GM10266 (cell line): Measurements from ENCODE around the gene FTCD.

Experiments
- DNase-seq: peaks from one replicate; pipeline ENCODE4 v3.0.0; 2012; ENCODE audit errors: extremely low spot score
- TF ChIP-seq, protein P1 (sequence below): IDR thresholded peaks from 2 replicates; pipeline ENCODE4 v1.5.1; 2012; ENCODE audit warnings: mild to moderate bottlenecking, low read depth; ENCODE audit not compliant: control insufficient read depth, insufficient read depth; ENCODE audit errors: missing control alignments

FTCD gene

DNA sequence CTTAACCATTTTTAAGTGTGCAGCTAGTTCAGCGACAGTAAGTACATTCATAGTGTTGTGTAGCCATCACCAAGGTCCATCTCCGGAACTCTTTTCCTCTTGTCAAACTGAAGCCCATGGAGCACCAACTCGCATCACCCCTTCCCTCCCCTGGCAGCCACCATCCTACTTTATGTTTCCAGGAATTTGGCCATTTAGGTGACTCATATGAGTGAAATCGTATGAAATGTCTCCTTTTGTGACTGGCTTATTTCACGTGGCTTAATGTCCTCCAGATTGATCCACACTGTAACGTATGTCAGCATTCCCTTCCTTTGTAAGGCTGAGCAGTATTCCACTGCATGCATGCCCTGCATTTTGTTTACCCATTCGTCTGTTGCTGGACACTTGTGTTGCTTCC, 55.0 kb downstream of the FTCD start:
- no peak for DNase-seq
- TF ChIP-seq, protein P1, sequence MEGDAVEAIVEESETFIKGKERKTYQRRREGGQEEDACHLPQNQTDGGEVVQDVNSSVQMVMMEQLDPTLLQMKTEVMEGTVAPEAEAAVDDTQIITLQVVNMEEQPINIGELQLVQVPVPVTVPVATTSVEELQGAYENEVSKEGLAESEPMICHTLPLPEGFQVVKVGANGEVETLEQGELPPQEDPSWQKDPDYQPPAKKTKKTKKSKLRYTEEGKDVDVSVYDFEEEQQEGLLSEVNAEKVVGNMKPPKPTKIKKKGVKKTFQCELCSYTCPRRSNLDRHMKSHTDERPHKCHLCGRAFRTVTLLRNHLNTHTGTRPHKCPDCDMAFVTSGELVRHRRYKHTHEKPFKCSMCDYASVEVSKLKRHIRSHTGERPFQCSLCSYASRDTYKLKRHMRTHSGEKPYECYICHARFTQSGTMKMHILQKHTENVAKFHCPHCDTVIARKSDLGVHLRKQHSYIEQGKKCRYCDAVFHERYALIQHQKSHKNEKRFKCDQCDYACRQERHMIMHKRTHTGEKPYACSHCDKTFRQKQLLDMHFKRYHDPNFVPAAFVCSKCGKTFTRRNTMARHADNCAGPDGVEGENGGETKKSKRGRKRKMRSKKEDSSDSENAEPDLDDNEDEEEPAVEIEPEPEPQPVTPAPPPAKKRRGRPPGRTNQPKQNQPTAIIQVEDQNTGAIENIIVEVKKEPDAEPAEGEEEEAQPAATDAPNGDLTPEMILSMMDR = no peak

DNA sequence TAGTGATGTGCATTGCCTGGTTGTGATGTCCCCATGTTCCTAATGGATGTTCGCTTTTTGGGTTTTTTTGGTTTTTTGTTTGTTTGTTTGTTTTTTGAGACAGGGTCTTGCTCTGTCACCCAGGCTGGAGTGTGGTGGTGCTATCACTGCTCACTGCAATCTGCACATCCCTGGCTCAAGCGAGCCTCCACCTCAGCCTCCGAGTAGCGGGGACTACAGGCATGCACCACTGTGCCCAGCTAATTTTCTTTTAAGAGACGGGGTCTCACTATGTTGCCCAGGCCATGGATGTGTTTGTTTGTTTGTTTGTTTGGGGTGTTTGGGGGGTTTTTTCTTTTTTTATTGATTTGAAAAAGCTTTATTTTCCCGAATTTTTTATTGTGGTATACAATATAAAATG, 55.4 kb downstream of the FTCD start:
- TF ChIP-seq, protein P1 = no peak
- DNase-seq = no peak

DNA sequence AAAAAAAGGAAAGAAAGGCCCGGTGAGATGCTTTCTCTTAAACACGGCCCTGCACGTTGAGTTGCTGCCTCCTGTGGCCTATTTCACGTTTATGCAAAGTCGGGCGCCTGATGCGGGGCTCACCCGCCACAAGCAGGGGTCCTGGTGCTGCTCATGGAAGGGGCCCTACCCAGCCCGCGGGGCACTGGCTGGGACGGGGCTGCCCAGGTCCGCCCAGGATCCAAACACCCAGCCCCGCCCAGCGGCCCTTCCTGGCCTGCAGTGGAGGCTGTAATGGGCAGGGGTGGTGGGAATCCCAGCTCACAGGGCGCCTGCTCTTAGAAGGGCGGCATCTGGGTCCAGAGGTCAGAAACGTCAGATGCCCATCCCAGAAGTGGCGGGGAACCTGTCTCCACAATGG, 55.9 kb downstream of the FTCD start:
- TF ChIP-seq, protein P1 = no peak
- DNase-seq = no peak

DNA sequence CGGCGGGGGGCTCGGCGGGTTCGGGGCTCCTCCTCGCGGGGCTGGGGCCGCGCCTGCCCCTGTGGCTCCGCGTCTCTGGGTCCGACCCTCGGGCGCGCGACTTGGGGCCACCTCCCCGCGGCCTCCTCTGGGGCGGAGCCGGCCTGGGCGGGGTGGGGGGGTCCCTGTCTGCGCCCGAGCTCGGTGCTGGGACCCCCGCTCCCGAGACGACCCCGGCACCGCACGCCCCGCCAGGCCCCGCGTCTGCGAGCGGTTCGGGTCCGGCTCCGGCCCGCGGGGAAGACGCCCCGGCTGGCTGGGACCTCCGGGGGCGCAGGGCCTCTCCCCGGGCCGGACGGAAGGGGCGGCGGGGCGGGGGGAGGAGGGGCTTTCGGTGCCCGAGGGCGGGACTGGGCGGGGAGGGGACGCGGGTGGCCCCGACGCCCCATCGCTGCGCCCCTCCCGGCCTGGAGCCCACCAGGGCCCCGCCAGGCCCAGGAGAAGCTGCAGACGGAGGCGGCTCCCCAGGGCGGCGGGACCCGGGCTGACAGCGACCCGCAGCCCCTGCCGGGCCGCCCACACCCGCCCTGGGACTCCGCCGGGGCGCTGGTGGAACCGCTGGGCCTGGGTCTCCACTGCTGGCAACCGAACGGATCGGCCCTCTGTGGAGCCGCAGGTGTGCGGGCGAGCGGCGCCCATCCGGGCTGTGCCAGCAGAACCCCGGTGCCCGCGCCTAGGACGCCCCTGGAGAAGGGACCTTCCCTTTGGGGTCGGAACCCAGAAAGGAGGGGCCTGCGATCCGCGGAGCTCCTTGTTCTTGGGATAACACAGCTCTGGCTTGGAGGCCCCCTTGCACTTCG, 56.9 kb downstream of the FTCD start:
- no peak for DNase-seq
- TF ChIP-seq, protein P1 = no peak

DNA sequence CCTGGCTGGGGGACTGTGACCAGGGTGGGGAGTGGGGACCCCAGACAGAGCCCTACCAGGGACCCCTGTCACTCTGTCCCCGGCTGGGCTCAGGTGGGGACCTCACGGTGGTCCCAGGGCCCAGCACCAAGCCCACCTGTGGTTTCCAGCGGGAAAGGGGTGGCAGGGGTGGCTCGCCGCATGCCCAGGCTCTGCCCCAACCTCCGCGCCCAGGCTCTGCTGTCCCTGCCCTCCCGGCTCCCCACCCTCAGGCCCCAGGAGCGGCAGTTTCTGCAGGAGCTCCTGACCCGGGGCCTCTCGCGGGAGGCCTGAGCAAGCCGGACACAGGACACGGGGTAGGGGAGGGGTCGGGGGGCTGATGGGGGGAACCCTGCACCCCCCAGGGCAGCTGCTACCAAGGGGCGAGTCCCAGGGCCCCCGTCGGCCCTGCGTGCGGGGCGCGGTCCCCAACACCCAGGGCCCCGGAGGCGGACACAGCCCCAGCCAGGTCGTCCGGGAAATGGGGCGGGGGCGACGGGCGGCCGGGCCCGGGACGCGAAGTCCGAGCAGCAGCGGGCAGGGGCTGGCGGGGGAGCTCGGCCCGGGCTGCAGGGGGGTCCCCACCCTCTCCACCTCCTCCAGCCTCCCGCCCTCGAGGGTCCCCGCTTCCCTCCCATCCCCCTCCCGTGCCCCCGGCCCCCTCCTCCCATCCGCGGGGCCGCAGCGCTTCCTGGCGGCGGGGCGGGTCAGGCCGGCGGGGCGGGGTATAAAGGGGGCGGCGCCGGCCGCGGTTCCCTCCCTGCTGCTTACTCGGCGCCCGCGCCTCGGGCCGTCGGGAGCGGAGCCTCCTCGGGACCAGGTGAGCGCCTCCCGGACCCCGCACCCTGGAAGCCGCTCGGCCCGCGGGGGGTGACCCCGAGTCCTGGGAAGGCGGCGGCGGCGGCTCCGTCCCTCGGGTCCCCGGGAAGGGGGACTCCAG, 57.8 kb downstream of the FTCD start, which contains the start of gene COL6A2:
Gene COL6A2, plus strand, starts transcription at position 777 of the 958 bp plus-strand sequence.
- TF ChIP-seq, protein P1 = no peak
- DNase-seq = peak; percentile 71

DNA sequence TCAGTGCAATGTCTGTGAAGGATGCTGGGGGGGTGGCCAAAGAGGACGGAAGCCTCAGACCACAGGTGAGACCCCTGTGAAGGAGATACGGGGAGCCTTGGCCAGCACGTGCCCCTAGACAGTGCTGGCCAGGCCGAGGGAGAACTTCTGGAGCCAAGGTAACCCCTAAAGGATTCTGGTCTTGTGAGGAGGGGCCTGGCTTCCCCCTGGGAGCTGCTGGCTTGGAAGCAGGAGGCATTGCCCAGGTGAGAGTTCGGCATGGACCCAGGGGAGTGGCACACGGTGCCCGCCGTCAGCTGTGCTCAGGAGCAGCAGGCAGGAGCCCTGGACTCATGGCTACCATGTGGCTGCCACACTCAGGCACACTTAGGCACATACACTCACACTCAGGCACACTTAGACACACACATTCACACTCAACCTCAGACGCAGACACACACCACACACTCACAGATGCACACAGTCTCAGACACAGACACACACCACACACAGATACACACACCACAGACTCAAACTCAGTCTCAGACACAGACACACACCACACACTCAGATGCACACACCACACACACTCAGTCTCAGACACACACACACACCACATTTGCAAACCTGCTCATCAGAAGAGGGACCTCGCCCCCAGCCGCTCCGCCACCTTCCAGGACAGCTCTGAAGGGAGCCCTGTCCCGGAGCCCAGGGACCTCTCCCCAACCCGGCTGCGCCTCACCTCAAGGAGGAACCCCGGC, 58.6 kb downstream of the FTCD start:
- no peak for DNase-seq
- TF ChIP-seq, protein P1 = no peak
